CD4-positive, CD25-positive, alpha-beta regulatory T cell (primary cell): ENCODE data around the gene OR51S1. TPM values are rescaled to one million over a fixed set of nuclear protein-coding genes. Genes with fewer than 3 reads are reported as not detected.

ENCODE experiments used
- ATAC-seq, 2 donors: fragments of 150-1000 bp; cut with Tn5 transposase; one replicate each; pipeline ENCODE4 v1.10.0; 2021; ENCODE audit warnings: low read depth in 2 of 2, moderate number of reproducible peaks in 2 of 2, moderate library complexity in 1 of 2
- DNase-seq, 3 donors: peaks; one replicate each; pipeline versions ENCODE4 v3.0.0 to v3.0.0-alpha.2; 2012 to 2022; ENCODE audit warnings: mixed read lengths in 1 of 3
- H3K27ac ChIP-seq: one replicate; pipeline ENCODE4 v1.7.0; 2013; ENCODE audit warnings: mild to moderate bottlenecking, low read length; ENCODE audit not compliant: insufficient read depth, poor library complexity, severe bottlenecking
- H3K27me3 ChIP-seq: one replicate; pipeline ENCODE4 v1.7.0; 2013; ENCODE audit warnings: low read length; ENCODE audit not compliant: control insufficient read depth, insufficient read depth
- H3K36me3 ChIP-seq: one replicate; pipeline ENCODE4 v1.7.0; 2013; ENCODE audit warnings: mild to moderate bottlenecking, low read length, moderate library complexity; ENCODE audit not compliant: control insufficient read depth, insufficient read depth
- H3K4me1 ChIP-seq: 2 replicates; pipeline ENCODE4 v1.7.0; 2013; ENCODE audit warnings: mild to moderate bottlenecking, low read length; ENCODE audit not compliant: insufficient read depth, control insufficient read depth, poor library complexity, severe bottlenecking
- H3K4me3 ChIP-seq: one replicate; pipeline ENCODE4 v1.7.0; 2013; ENCODE audit warnings: low read depth, mild to moderate bottlenecking, low read length, moderate library complexity
- H3K9me3 ChIP-seq, 2 experiments: 1 replicate in 1 of 2; 2 replicates in 1 of 2; pipeline ENCODE4 v1.7.0; 2013; ENCODE audit warnings: low read length in 2 of 2, mild to moderate bottlenecking in 1 of 2, moderate library complexity in 1 of 2; ENCODE audit not compliant: control insufficient read depth in 2 of 2
- H3K27ac Mint-ChIP-seq, 3 donors: one replicate each; pipeline ENCODE4 v1.8.0; 2020 to 2022; ENCODE audit warnings: mild to moderate bottlenecking in 3 of 3, mixed read lengths in 3 of 3, moderate library complexity in 2 of 3
- H3K27me3 Mint-ChIP-seq: one replicate; pipeline ENCODE4 v1.8.0; 2022; ENCODE audit warnings: mild to moderate bottlenecking, mixed read lengths
- H3K36me3 Mint-ChIP-seq: one replicate; pipeline ENCODE4 v1.8.0; 2020; ENCODE audit warnings: mixed read lengths
- H3K4me1 Mint-ChIP-seq, 4 donors: one replicate each; pipeline ENCODE4 v1.8.0; 2020 to 2022; ENCODE audit warnings: mixed read lengths in 4 of 4, mild to moderate bottlenecking in 1 of 4
- H3K4me3 Mint-ChIP-seq, 4 donors: one replicate each; pipeline ENCODE4 v1.8.0; 2020 to 2022; ENCODE audit warnings: mild to moderate bottlenecking in 4 of 4, mixed read lengths in 4 of 4, moderate library complexity in 3 of 4
- H3K9me3 Mint-ChIP-seq, 7 donors: one replicate each; pipeline ENCODE4 v1.8.0; 2020 to 2022; ENCODE audit warnings: mixed read lengths in 7 of 7, mild to moderate bottlenecking in 3 of 7, moderate library complexity in 2 of 7
- polyA plus RNA-seq, 4 donors: library from polyadenylated mRNA; unstranded; fragments of 300-500 nt; fragmentation: Illumina TruSeq; gene quantifications; one replicate each; pipeline ENCODE4 v1.2.3, GENCODE V29; 2021
- total RNA-seq: library from RNA; stranded (reverse); gene quantifications from one replicate; pipeline ENCODE4 v1.2.3, GENCODE V29; 2022

OR51S1 gene, protein sequence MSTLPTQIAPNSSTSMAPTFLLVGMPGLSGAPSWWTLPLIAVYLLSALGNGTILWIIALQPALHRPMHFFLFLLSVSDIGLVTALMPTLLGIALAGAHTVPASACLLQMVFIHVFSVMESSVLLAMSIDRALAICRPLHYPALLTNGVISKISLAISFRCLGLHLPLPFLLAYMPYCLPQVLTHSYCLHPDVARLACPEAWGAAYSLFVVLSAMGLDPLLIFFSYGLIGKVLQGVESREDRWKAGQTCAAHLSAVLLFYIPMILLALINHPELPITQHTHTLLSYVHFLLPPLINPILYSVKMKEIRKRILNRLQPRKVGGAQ
- total RNA-seq: not detected
- polyA plus RNA-seq: not detected

DNA sequence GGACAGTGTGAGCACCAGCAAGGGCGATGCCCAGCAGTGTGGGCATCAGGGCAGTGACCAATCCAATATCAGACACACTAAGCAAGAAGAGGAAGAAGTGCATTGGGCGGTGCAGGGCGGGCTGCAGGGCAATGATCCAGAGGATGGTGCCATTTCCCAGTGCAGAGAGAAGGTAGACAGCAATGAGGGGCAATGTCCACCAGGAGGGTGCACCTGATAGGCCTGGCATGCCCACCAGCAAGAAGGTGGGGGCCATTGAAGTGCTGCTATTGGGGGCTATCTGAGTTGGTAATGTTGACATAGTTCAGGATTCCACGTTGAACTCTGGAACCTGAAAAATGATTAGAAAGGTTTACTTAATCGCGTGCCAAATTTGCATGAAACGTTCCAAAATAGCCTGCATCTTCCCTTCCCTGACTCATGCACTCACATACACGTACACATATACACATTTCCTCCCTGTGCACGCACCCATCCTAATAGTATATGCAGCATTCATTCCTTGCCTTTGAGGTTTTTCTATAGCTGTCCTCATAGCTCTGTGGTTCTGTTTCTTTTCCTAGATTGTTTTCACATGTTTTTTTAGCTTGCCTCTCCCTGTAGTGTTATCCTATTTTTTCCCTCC, at the start of gene OR51S1:
Gene OR51S1 (minus strand): TSS at position 301 of the 625 bp plus-strand sequence. CDS start 0 bp downstream, at position 301.
- Mint-ChIP-seq H3K27me3 (peaks cover 4% of the 10 kb centered on the region), H3K36me3 (no peaks in the 10 kb centered on the region), H3K27ac (no peak within 1 kb of the TSS), H3K9me3 (peaks cover 0 to 5% (median 0%) of the 10 kb centered on the region in 7 donors), H3K4me3 (no peak within 1 kb of the TSS), H3K4me1 (no peaks in the 10 kb centered on the region)
- no peak for ATAC-seq
- Histone ChIP-seq H3K36me3 (no peaks in the 10 kb centered on the region), H3K27ac (no peak within 1 kb of the TSS), H3K9me3 (no peaks in the 10 kb centered on the region), H3K4me1 (no peaks in the 10 kb centered on the region), H3K4me3 (no peak within 1 kb of the TSS), H3K27me3 (no peaks in the 10 kb centered on the region)
- DNase-seq: no peak

DNA sequence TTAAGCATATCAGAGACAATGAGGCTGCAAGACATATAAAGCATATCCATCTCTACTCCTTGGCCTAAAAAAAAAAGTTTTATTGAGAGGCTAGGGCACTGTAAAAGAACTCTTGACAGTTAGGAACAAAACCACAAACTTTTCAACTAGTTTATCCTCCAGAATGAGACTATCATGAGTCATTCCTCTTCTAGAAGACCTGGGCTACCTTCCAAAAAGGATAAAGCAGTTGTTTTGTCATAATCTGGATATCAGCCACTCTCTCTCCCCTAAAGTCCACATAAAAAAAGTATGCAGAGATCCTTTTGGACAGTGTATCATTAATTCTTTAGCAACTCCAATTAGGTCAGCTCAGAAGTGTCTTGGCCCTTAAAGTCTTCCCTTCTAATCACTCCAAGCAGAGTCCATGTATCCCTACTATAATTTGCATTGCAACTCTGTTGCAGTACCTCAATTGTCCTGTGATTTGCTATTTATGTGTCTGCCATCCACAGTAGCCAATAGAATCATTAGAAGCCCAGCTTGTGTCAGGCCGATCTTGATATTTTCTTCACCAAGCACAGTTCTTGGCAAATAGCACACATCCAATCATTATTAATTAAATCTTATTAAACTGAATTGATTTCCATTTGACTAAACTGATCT, 43.1 kb upstream of the OR51S1 start:
- no peaks in the 10 kb centered on the region for H3K9me3 ChIP-seq
- no peak overlapping the region for H3K4me3 ChIP-seq
- Mint-ChIP-seq H3K36me3 (no peaks in the 10 kb centered on the region), H3K9me3 (peaks cover 0 to 2% (median 0%) of the 10 kb centered on the region in 7 donors), H3K4me3 (no peak overlapping the region), H3K27me3 (no peaks in the 10 kb centered on the region), H3K4me1 (no peaks in the 10 kb centered on the region), H3K27ac (no peak overlapping the region)
- no peaks in the 10 kb centered on the region for H3K4me1 ChIP-seq
- DNase-seq (no peak), ATAC-seq (no peak)
- H3K27ac ChIP-seq: no peak overlapping the region
- no peaks in the 10 kb centered on the region for H3K36me3 ChIP-seq
- no peaks in the 10 kb centered on the region for H3K27me3 ChIP-seq

DNA sequence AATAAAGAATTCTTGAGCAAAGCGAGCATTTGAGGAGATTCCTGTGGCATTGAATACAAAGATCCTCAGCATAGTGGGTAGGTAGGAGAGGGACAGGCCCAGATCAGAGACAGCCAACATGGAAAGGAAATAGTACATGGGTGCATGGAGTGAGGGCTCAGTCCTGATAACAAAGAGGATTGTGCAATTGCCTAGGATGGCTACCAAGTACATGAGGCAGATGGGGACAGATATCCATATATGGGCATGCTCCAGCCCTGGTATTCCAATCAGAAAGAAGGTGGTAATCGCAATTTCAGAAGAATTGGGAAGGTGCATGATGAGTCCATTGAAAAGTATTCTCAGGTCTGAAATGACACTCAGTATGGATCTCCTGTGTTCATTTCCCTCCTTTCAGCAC, 41.3 kb upstream of the OR51S1 start:
- no peaks in the 10 kb centered on the region for H3K9me3 ChIP-seq
- H3K27me3 ChIP-seq: no peaks in the 10 kb centered on the region
- H3K4me1 ChIP-seq: no peaks in the 10 kb centered on the region
- no peak overlapping the region for H3K4me3 ChIP-seq
- H3K36me3 Mint-ChIP-seq: no peaks in the 10 kb centered on the region
- no peak overlapping the region for H3K4me3 Mint-ChIP-seq
- no peaks in the 10 kb centered on the region for H3K36me3 ChIP-seq
- H3K4me1 Mint-ChIP-seq: no peaks in the 10 kb centered on the region
- no peak overlapping the region for H3K27ac ChIP-seq
- peak overlapping the region in 1 of 3 donors; percentile 52 for H3K27ac Mint-ChIP-seq
- no peaks in the 10 kb centered on the region for H3K27me3 Mint-ChIP-seq
- H3K9me3 Mint-ChIP-seq: peaks cover 0 to 2% (median 0%) of the 10 kb centered on the region in 7 donors
- no peak for ATAC-seq
- no peak for DNase-seq

DNA sequence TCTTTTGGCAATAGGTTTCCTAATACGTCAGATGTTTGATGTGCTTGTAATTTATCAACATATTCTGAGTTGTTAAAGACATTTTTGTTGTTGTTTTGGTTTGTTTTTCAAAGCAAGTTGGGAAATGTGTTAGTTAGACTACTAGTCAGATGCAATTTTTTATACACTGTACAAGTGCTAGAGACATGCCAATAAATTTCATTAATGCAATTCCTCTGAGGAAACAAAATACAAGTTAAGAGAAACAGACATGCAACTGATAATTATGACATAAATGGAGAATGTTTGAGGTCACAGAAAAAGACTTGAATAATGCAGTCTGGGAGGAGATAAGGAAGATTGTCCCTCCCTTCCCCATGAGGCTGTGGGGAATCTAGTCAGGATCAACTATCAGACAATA, 38.6 kb upstream of the OR51S1 start:
- Histone ChIP-seq H3K4me3 (no peak overlapping the region), H3K27ac (no peak overlapping the region), H3K27me3 (no peaks in the 10 kb centered on the region), H3K9me3 (no peaks in the 10 kb centered on the region), H3K36me3 (no peaks in the 10 kb centered on the region), H3K4me1 (no peaks in the 10 kb centered on the region)
- DNase-seq (no peak), ATAC-seq (no peak)
- no peaks in the 10 kb centered on the region for H3K36me3 Mint-ChIP-seq
- no peak overlapping the region for H3K4me3 Mint-ChIP-seq
- H3K4me1 Mint-ChIP-seq: no peaks in the 10 kb centered on the region
- H3K27ac Mint-ChIP-seq: no peak overlapping the region
- H3K27me3 Mint-ChIP-seq: peaks cover 4% of the 10 kb centered on the region
- peaks cover 0 to 2% (median 0%) of the 10 kb centered on the region in 7 donors for H3K9me3 Mint-ChIP-seq

DNA sequence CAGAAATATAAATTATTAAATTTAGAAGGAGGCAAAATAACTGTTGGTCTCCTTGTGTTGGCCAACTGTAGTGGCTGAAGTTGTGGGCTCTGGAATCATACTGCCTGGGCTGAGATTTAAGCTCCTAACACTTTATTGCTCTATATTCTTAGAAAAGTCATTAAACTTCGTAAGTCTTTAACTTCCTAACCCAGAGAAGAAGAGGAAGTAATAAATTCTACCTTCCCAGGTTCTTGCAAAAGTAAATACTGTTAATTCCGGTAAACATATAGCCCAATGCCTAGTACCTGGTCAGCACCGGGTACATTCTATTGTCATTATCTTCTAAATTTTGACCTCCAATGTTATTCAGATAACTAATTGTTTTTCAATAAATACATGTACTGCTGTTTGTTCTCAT, 37.2 kb upstream of the OR51S1 start:
- H3K27ac ChIP-seq: no peak overlapping the region
- H3K36me3 Mint-ChIP-seq: no peaks in the 10 kb centered on the region
- no peaks in the 10 kb centered on the region for H3K9me3 ChIP-seq
- H3K27me3 Mint-ChIP-seq: peaks cover 4% of the 10 kb centered on the region
- H3K4me1 Mint-ChIP-seq: no peaks in the 10 kb centered on the region
- peaks cover 0 to 2% (median 0%) of the 10 kb centered on the region in 7 donors for H3K9me3 Mint-ChIP-seq
- H3K4me1 ChIP-seq: no peaks in the 10 kb centered on the region
- no peak overlapping the region for H3K4me3 Mint-ChIP-seq
- H3K27ac Mint-ChIP-seq: no peak overlapping the region
- DNase-seq (no peak), ATAC-seq (no peak)
- no peak overlapping the region for H3K4me3 ChIP-seq
- H3K27me3 ChIP-seq: no peaks in the 10 kb centered on the region
- no peaks in the 10 kb centered on the region for H3K36me3 ChIP-seq

DNA sequence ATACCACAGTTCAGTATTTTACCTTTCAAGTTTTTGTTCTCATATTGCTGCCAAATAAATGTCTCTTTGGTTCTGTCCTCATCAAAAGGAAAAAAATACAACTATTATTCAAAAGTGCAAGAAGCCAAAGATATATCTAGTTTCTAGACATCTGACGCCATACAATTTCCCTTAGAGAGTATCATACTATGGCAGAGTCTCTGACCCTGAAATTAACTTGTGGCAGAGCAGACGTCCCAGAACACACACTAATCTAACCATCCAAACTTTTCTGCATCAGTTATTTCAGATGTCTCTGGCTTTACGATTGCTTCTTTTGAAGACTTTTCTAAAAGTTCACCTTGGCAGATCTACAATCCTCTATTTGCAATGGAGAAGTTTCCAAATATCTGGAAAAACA, 35.4 kb upstream of the OR51S1 start:
- Histone ChIP-seq H3K27me3 (no peaks in the 10 kb centered on the region), H3K4me1 (no peaks in the 10 kb centered on the region), H3K36me3 (no peaks in the 10 kb centered on the region), H3K9me3 (no peaks in the 10 kb centered on the region), H3K27ac (no peak overlapping the region), H3K4me3 (no peak overlapping the region)
- no peak for DNase-seq
- H3K36me3 Mint-ChIP-seq: no peaks in the 10 kb centered on the region
- H3K27me3 Mint-ChIP-seq: peaks cover 4% of the 10 kb centered on the region
- H3K4me3 Mint-ChIP-seq: no peak overlapping the region
- H3K4me1 Mint-ChIP-seq: no peaks in the 10 kb centered on the region
- H3K9me3 Mint-ChIP-seq: peaks cover 0 to 3% (median 0%) of the 10 kb centered on the region in 7 donors
- no peak for ATAC-seq
- no peak overlapping the region for H3K27ac Mint-ChIP-seq

DNA sequence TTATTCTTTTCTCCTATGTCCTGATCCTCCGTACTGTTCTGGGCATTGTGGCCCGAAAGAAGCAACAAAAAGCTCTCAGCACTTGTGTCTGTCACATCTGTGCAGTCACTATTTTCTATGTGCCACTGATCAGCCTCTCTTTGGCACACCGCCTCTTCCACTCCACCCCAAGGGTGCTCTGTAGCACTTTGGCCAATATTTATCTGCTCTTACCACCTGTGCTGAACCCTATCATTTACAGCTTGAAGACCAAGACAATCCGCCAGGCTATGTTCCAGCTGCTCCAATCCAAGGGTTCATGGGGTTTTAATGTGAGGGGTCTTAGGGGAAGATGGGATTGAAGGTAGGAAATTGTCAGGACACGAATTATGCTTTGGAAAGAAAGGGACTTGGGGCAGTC, 33.5 kb upstream of the OR51S1 start:
- H3K36me3 Mint-ChIP-seq: no peaks in the 10 kb centered on the region

More for the DNA sequence above, 33.5 kb upstream of the OR51S1 start:
- H3K4me1 Mint-ChIP-seq: no peaks in the 10 kb centered on the region
- Histone ChIP-seq H3K9me3 (no peaks in the 10 kb centered on the region), H3K36me3 (no peaks in the 10 kb centered on the region), H3K27ac (no peak overlapping the region), H3K27me3 (no peaks in the 10 kb centered on the region), H3K4me1 (no peaks in the 10 kb centered on the region), H3K4me3 (no peak overlapping the region)
- ATAC-seq (no peak), DNase-seq (no peak)
- H3K27me3 Mint-ChIP-seq: peaks cover 4% of the 10 kb centered on the region
- H3K4me3 Mint-ChIP-seq: no peak overlapping the region
- peaks cover 0 to 3% (median 0%) of the 10 kb centered on the region in 7 donors for H3K9me3 Mint-ChIP-seq
- H3K27ac Mint-ChIP-seq: no peak overlapping the region
